Tongue (tissue), 2 donors: ENCODE results near the gene HERC3. TPM values are rescaled to one million over a fixed set of nuclear protein-coding genes. Genes with fewer than 3 reads are reported as not detected.

Source experiments
- DNase-seq: peaks from one replicate; pipeline ENCODE4 v3.0.0-alpha.2; 2015
- total RNA-seq: library from RNA; depleted of rRNA; stranded (reverse); fragments of >200 nt; gene quantifications from one replicate; pipeline ENCODE4 v1.2.3, GENCODE V29; 2014

Gene HERC3
- total RNA-seq, 1 donor from 2014 or later: 51.9 TPM

DNA sequence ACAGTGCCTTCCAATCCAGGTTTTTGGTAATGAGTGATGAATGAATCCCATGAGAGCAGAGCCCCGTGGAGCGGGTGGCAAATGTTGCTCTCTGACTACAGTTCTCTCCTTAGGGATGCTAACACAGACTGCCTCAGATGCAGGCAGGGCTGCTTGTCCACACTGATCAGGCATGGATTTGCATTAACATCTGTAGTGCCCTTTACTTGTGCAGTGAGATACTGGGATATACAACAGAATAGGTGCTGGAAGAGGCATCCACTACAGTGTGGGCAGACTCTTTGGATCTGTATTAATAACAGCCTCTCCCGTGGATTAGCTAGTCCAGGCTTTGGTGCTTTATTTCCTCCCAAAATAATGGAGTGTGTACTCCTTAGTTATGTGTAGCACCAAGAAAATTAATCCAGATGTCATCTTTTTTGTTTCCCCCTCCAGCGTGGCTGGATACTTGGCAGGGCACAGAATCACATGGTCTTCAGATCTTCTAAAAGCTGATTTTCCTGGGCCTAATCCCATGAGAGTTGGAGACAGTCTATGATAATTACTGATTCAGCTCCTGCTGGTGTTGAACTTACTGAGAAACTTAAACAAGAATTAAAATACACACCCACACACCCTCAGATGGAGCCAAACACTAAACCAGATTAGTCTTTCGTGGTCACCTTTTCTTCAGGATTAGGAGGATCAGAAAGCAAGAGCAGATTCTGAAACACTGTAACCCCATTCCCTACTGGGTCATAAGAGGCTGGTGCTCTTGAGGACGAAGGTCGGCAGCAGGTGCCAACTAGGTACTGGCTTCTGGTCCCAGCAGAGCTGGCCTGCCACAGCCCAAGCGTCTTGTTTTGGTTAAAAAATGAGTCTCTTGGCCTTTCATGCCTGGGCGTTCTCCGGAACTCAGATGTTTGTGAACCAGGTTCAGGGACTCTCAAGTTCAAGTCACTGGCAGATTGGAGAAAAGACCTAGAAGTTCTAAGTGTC is 128.5 kb downstream of the HERC3 start:
- no peak for DNase-seq

DNA sequence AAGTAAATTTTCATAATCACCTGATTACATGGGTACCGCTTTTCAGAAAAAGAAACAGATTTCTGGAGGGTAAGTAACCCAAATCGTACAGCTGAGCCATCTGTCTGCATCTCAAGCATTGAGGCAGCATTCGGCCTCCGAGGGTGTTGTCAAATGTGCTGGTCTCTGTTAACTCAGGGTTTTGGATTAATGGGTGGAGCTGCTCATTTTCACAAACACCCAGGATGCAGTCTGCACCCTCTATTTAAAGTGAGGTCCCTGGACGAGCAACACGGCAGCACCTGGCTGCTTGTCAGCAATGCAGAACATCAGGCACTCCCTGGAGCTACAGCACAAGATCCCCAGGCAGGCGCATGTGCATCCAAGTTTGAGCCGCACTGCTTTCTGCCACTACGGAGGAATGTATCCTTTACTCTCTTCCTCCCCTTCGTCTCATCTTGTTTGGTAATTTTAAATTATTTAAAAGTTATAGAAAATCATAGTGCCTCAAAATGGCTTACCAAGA is 130.0 kb downstream of the HERC3 start:
- no peak for DNase-seq

- no peak for DNase-seq
Measured at GRCh38 chr4:88722828-88723227, 130.5 kb downstream of the HERC3 start.

GRCh38 chr4:88724406-88724805 is 132.1 kb downstream of the HERC3 start:
- no peak for DNase-seq

DNA sequence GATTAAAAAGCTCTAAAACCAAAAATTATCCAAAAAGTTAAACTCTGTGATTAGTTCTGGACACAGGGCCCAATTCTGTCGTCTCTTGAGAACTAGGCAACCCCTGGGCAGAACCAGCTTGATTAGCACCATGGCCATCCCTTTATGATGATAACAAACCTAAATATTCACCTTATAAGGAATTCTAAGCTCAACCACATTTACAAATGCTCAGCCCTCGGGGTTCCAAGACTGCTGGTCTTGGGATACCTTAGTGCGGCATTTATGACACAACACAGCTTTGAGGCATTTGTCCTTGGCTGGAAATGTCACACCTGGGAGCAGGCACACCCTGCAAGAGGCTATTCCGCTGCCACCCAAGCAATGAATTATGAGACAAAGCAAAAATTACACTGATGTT is 132.9 kb downstream of the HERC3 start:
- no peak for DNase-seq

DNA sequence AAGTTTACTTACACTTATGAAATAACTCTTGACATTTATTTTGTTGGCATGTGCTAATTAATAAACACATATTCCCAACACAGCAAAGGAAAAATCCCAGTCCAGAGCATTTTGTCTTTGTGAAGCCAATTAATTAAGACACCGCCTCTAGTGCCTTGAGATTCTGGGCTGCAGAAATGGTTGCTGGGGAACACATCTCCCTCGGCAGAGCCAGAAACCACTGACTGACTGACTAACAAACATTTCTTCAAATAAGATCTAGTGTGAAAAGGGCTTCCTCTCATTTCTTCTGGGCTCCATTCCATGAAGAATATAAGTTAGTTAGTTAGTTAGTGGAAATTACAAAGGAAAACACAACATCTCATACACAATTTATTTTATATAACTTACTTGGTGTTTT is 133.7 kb downstream of the HERC3 start:
- no peak for DNase-seq

GRCh38 chr4:88728146-88728545 is 135.9 kb downstream of the HERC3 start:
- DNase-seq: peak; percentile 41

- DNase-seq: peak; percentile 48
Measured at GRCh38 chr4:88729146-88729760, 137.0 kb downstream of the HERC3 start.

- DNase-seq: no peak
Measured at GRCh38 chr4:88730811-88731210, 138.5 kb downstream of the HERC3 start.

- no peak for DNase-seq
Measured at GRCh38 chr4:88731381-88731780, 139.1 kb downstream of the HERC3 start.

GRCh38 chr4:88732714-88733368 is 140.6 kb downstream of the HERC3 start:
- no peak for DNase-seq

DNA sequence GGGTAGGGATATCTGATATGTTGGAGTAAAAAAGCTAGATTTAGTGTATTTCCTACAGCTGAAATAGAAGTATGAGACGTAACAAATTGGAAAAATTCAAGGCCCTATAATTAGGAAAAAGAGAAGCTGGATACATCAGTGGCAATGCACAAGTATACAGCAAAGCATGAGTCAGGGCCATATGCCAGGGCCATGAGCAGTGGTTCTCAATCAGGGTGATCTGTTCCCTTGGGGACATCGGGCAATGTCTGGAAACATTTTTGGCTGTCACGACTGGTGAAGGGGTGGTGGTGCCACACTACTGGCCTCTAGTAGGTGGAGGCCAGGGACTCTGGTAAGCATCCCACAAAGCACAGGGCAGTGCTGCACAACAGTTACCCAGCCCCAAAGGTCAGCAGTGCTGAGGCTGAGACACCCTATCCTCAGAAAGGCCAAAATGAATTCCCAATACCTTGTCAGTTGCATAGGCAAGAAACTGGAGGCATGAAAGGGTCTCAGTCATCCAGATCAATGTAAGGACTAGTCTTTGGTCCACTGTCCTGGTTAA is 142.2 kb downstream of the HERC3 start:
- no peak for DNase-seq

DNA sequence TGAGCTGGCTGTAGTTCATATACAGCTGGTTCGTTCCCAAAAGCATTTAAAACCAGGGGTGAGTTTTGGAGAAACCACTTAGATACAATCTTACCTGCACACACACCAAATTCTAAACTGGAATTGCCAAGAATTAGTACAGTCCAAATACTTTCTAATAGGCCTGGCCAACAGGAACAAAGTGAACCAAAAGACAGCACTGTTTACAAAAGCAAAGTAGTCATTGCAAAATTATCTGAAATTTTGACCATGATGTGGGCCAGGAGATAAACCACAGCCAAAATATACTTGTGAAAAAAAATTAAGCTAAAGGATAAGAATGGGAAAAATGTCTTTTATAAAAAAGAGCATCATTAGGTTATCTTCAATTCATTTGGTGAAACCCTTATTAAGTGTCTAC is 143.3 kb downstream of the HERC3 start:
- no peak for DNase-seq

DNA sequence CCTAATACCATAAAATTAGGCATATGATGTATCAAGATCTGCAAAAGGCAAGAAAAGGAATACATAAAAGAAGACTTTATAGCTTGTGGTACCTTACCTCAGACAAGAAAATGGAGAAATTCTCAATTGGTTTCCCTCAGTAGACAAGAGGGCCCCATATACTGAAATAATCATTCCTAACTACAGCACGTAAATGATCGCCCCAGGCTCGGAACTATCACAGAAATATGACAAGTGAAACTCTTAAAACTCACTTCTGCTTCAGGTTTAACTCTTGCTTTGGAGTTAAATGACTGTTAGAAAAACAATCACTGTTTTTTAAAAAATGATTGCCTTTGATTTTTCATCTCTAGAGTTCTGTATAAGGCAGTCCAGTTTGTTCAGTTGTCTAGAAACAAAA is 144.0 kb downstream of the HERC3 start:
- no peak for DNase-seq

DNA sequence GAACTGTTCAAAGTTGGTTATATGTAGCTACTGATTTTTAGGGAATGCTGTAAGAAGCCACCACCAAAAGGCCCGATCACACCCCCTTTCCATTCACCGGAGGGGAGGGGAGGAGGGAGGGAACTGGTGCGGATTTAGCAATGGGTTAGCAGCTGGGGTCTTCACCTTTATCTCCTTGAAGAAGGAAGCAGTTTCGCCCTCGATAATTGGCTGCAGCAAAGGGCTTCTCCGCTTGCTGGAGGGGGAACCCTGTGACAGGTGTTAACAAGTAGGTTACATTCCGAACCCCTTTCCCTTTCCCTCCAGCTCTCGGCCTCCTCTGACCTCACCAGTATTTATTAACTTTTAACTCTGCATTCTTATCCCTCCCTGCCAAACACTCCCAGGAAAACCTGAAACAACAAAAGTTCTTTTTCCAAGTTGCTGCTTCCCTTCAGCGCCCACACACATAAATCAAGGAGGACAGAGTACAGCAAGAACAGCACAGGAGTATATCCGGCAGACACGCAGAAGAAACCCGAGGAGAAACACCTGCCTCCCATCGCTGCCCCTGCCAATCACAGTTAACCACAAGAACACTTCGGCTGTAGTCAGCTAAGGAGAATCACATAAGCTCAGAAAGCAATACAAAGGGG is 145.1 kb downstream of the HERC3 start:
- peak; percentile 87 for DNase-seq

GRCh38 chr4:88738180-88738579 is 145.9 kb downstream of the HERC3 start:
- DNase-seq: peak; percentile 88

DNA sequence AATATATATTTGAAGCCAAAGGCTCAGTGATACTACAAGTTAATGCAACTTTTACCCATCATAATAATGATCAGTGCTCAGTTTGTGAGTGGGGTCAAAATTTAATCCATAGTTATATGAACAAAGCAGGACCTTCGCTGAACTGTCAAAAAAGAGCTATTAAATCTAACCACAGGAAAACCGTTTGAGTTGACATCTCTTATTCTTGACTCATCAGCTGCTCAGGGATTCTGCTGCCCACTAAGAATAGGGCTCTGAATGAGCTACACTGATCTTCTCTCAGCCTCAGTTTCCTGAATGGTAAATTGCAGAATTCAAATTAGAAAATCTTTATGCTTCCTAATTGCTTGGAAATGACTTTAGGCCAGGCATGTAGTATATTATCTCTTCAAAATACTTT is 150.3 kb downstream of the HERC3 start:
- no peak for DNase-seq

DNA sequence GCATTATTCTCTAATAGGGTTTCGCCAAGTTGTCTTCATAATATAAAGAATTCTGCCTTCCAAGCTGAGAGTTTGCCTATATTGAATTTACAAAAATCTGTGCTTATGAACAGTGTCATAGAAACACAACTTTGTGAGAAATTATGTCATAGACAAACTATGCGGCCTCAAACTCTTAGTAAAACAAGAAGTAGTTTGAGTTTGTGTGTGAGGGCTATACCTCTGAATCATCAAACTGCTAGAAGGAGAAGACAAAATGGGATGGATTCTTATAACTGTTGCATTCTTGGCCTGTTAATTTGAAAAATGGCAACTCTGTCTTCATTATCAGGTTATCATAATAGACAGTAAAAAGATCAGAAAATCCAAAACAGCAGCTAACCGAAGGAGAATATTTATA is 151.4 kb downstream of the HERC3 start:
- DNase-seq: no peak

- DNase-seq: no peak
Measured at GRCh38 chr4:88744609-88745008, 152.3 kb downstream of the HERC3 start.

GRCh38 chr4:88745175-88745574 is 152.9 kb downstream of the HERC3 start:
- DNase-seq: no peak

GRCh38 chr4:88745581-88746163 is 153.4 kb downstream of the HERC3 start:
- DNase-seq: no peak

DNA sequence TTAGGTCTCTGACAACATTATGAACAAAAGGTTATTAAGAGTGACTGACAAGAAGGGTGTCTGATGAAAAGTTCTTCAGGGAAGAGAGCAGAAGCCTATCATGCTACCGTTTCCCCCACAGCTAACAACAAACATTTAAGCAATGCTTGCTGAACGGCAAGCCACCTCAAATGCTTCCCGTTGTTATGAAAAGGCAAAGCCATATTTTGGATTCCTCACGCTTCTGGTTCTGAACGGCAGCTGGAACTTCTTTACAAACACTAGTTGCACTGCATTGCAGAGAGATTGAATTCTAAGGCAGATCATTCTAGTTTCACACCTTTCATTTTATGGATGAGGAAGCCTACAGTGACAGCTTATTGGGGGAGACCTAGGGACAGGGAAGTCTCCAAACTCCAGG is 153.9 kb downstream of the HERC3 start:
- DNase-seq: no peak
